ENCODE results near the gene TBC1D22A. TPM values are rescaled to one million over a fixed set of nuclear protein-coding genes. Genes with fewer than 3 reads are reported as not detected.

The TBC1D22A gene
- total and polyA plus RNA-seq, 2 experiments from 2014 or later: 9.6 to 13.3 TPM

- TF ChIP-seq ZNF462 (CRISPR knock-in tag; IDR thresholded peaks at IDR 0.05): no peak
- no peak for TF ChIP-seq NANOG (IDR thresholded peaks at IDR 0.05; ENCODE audit: borderline replicate concordance)
Measured at GRCh38 chr22:47006869-47007268, 244.4 kb downstream of the TBC1D22A start (continued).

GRCh38 chr22:47007496-47007895, 245.0 kb downstream of the TBC1D22A start:
- H3K4me1 Mint-ChIP-seq: peaks cover 3% of the 10 kb centered on the region
- no peaks in the 10 kb centered on the region for H3K27me3 Mint-ChIP-seq (ENCODE audit: insufficient read depth, low read depth, poor library complexity)
- H3K4me3 ChIP-seq: no peak overlapping the region
- no peak overlapping the region for H3K4me2 ChIP-seq
- H3K79me2 ChIP-seq (replicated peaks; ENCODE audit: insufficient read depth): no peaks in the 10 kb centered on the region
- no peaks in the 10 kb centered on the region for H4K20me1 ChIP-seq (replicated peaks; ENCODE audit: insufficient read depth)
- no peaks in the 10 kb centered on the region for H3K36me3 Mint-ChIP-seq (ENCODE audit: low read depth)
- no peak overlapping the region for H3K27ac Mint-ChIP-seq
- no peaks in the 10 kb centered on the region for H3K27me3 ChIP-seq (ENCODE audit: insufficient read depth)
- ATAC-seq: no peak
- no peaks in the 10 kb centered on the region for H3K4me1 ChIP-seq (ENCODE audit: insufficient read depth)
- no peaks in the 10 kb centered on the region for H3K9me3 Mint-ChIP-seq
- no peaks in the 10 kb centered on the region for H3K36me3 ChIP-seq (ENCODE audit: insufficient read depth)
- H3K27ac ChIP-seq (ENCODE audit: low read depth): no peak overlapping the region
- H2AFZ ChIP-seq: no peak overlapping the region
- no peak overlapping the region for H3K4me3 Mint-ChIP-seq
- no peaks in the 10 kb centered on the region for H3F3A ChIP-seq (replicated peaks; ENCODE audit: low read depth)
- H3K9me2 ChIP-seq (ENCODE audit: insufficient read depth): 0 out of 2 replicates have a peak, but pooled peaks cover 3% of the 10 kb centered on the region
- no peak for DNase-seq (ENCODE audit: low spot score)
- no peak for TF ChIP-seq STAT1 (IDR thresholded peaks at IDR 0.05; ENCODE audit: unreplicated experiment)
- TF ChIP-seq ZNF331 (CRISPR knock-in tag; IDR thresholded peaks at IDR 0.05; ENCODE audit: low read depth): no peak
- no peak for TF ChIP-seq REST (IDR thresholded peaks at IDR 0.05; ENCODE audit: unreplicated experiment)
- TF ChIP-seq CTCF (conservative IDR thresholded peaks at IDR 0.05; ENCODE audit: low read depth in 2 of 2): no peak
- TF ChIP-seq POLR2AphosphoS5 (IDR thresholded peaks at IDR 0.05; ENCODE audit: low read depth): no peak
- no peak for TF ChIP-seq NANOG (IDR thresholded peaks at IDR 0.05; ENCODE audit: borderline replicate concordance)
